IMR-90 (cell line): ENCODE data around the gene MRPL20. TPM values are rescaled to one million over a fixed set of nuclear protein-coding genes. Genes with fewer than 3 reads are reported as not detected.

ENCODE experiments used
- polyA plus RNA-seq, 3 experiments: library from polyadenylated mRNA; depleted of rRNA; stranded (reverse); fragments of >200 nt; gene quantifications; 2 replicates each; pipeline ENCODE4 v1.2.3, GENCODE V29; 2012; ENCODE audit warnings: low replicate concordance in 1 of 3
- total RNA-seq: library from RNA; depleted of rRNA; stranded (reverse); fragments of >200 nt; gene quantifications from 2 replicates; pipeline ENCODE4 v1.2.3, GENCODE V29; 2012; rRNA removed

MRPL20 gene
- total and polyA plus RNA-seq, 2 of the 4 experiments (the other 2 are of a cell fraction) = 141 to 157 TPM

Other genes starting within 250 kb of the MRPL20 start
- not detected in 2 replicates for gene TTLL10, start 233.4 kb downstream of the MRPL20 start, total RNA-seq
- not detected in 2 replicates for gene TTLL10, start 233.4 kb downstream of the MRPL20 start, polyA plus RNA-seq (2012; rRNA removed)
- 0.18 TPM in 1 of 2 replicates, not detected in the other for gene TNFRSF18, start 200.7 kb downstream of the MRPL20 start, total RNA-seq
- gene TNFRSF18, start 200.7 kb downstream of the MRPL20 start, polyA plus RNA-seq (2012; rRNA removed) = 1.0 and 1.2 TPM in 2 replicates
- not detected in 2 replicates for gene TNFRSF4, start 193.1 kb downstream of the MRPL20 start, total RNA-seq
- gene TNFRSF4, start 193.1 kb downstream of the MRPL20 start, polyA plus RNA-seq (2012; rRNA removed) = 0.15 and 0.44 TPM in 2 replicates
- gene SDF4, start 175.3 kb downstream of the MRPL20 start, total RNA-seq = 57.0 and 69.4 TPM in 2 replicates
- 250 and 252 TPM in 2 replicates for gene SDF4, start 175.3 kb downstream of the MRPL20 start, polyA plus RNA-seq (2012; rRNA removed)
- gene B3GALT6, start 175.1 kb downstream of the MRPL20 start, total RNA-seq = 12.2 and 18.3 TPM in 2 replicates
- 23.0 and 29.2 TPM in 2 replicates for gene B3GALT6, start 175.1 kb downstream of the MRPL20 start, polyA plus RNA-seq (2012; rRNA removed)
- 0.36 TPM in 1 of 2 replicates, not detected in the other for gene C1QTNF12, start 160.6 kb downstream of the MRPL20 start, total RNA-seq
- 1.1 and 2.6 TPM in 2 replicates for gene C1QTNF12, start 160.6 kb downstream of the MRPL20 start, polyA plus RNA-seq (2012; rRNA removed)
- 20.3 and 20.6 TPM in 2 replicates for gene UBE2J2, start 133.4 kb downstream of the MRPL20 start, total RNA-seq
- 62.3 and 67.5 TPM in 2 replicates for gene UBE2J2, start 133.4 kb downstream of the MRPL20 start, polyA plus RNA-seq (2012; rRNA removed)
- 0.18 and 0.28 TPM in 2 replicates for gene SCNN1D, start 126.9 kb downstream of the MRPL20 start, total RNA-seq
- 3.7 and 4.4 TPM in 2 replicates for gene SCNN1D, start 126.9 kb downstream of the MRPL20 start, polyA plus RNA-seq (2012; rRNA removed)
- 13.3 and 15.3 TPM in 2 replicates for gene ACAP3, start 99.4 kb downstream of the MRPL20 start, total RNA-seq
- 58.2 and 75.2 TPM in 2 replicates for gene ACAP3, start 99.4 kb downstream of the MRPL20 start, polyA plus RNA-seq (2012; rRNA removed)
- gene PUSL1, start 98.7 kb downstream of the MRPL20 start, total RNA-seq = 10.9 and 13.3 TPM in 2 replicates
- 33.0 and 43.6 TPM in 2 replicates for gene PUSL1, start 98.7 kb downstream of the MRPL20 start, polyA plus RNA-seq (2012; rRNA removed)
- gene INTS11, start 82.6 kb downstream of the MRPL20 start, total RNA-seq = 52.5 and 56.1 TPM in 2 replicates
- 123 and 134 TPM in 2 replicates for gene INTS11, start 82.6 kb downstream of the MRPL20 start, polyA plus RNA-seq (2012; rRNA removed)
- gene CPTP, start 82.5 kb downstream of the MRPL20 start, total RNA-seq = 2.7 and 3.1 TPM in 2 replicates
- gene CPTP, start 82.5 kb downstream of the MRPL20 start, polyA plus RNA-seq (2012; rRNA removed) = 12.1 and 15.4 TPM in 2 replicates
- gene TAS1R3, start 76.0 kb downstream of the MRPL20 start, total RNA-seq = under 0.01 TPM in 1 of 2 replicates, not detected in the other
- gene TAS1R3, start 76.0 kb downstream of the MRPL20 start, polyA plus RNA-seq (2012; rRNA removed) = 0.05 and 0.06 TPM in 2 replicates
- gene DVL1, start 57.9 kb downstream of the MRPL20 start, total RNA-seq = 27.2 and 27.5 TPM in 2 replicates
- 35.9 and 47.6 TPM in 2 replicates for gene DVL1, start 57.9 kb downstream of the MRPL20 start, polyA plus RNA-seq (2012; rRNA removed)
- gene MXRA8, start 48.7 kb downstream of the MRPL20 start, total RNA-seq = 92.5 and 97.8 TPM in 2 replicates
- 469 and 502 TPM in 2 replicates for gene MXRA8, start 48.7 kb downstream of the MRPL20 start, polyA plus RNA-seq (2012; rRNA removed)
- 45.7 and 63.0 TPM in 2 replicates for gene AURKAIP1, start 32.1 kb downstream of the MRPL20 start, total RNA-seq
- 107 and 129 TPM in 2 replicates for gene AURKAIP1, start 32.1 kb downstream of the MRPL20 start, polyA plus RNA-seq (2012; rRNA removed)
- 53.9 and 61.1 TPM in 2 replicates for gene CCNL2, start 8.0 kb downstream of the MRPL20 start, total RNA-seq
- gene CCNL2, start 8.0 kb downstream of the MRPL20 start, polyA plus RNA-seq (2012; rRNA removed) = 209 and 239 TPM in 2 replicates
- gene ANKRD65, start 14.0 kb upstream of the MRPL20 start, total RNA-seq = under 0.01 TPM in 1 of 2 replicates, not detected in the other
- 0.09 and 0.11 TPM in 2 replicates for gene ANKRD65, start 14.0 kb upstream of the MRPL20 start, polyA plus RNA-seq (2012; rRNA removed)
- 0.83 and 1.1 TPM in 2 replicates for gene VWA1, start 28.4 kb upstream of the MRPL20 start, total RNA-seq
- 6.1 and 9.2 TPM in 2 replicates for gene VWA1, start 28.4 kb upstream of the MRPL20 start, polyA plus RNA-seq (2012; rRNA removed)
- gene ATAD3C, start 42.4 kb upstream of the MRPL20 start, total RNA-seq = not detected in 2 replicates
- not detected in 2 replicates for gene ATAD3C, start 42.4 kb upstream of the MRPL20 start, polyA plus RNA-seq (2012; rRNA removed)
- gene ATAD3B, start 64.5 kb upstream of the MRPL20 start, total RNA-seq = 13.8 and 28.6 TPM in 2 replicates
- 29.0 and 38.7 TPM in 2 replicates for gene ATAD3B, start 64.5 kb upstream of the MRPL20 start, polyA plus RNA-seq (2012; rRNA removed)
- gene ATAD3A, start 104.9 kb upstream of the MRPL20 start, total RNA-seq = 26.1 and 27.2 TPM in 2 replicates
- 33.9 and 34.0 TPM in 2 replicates for gene ATAD3A, start 104.9 kb upstream of the MRPL20 start, polyA plus RNA-seq (2012; rRNA removed)
- gene TMEM240, start 133.3 kb upstream of the MRPL20 start, total RNA-seq = 1.1 and 1.6 TPM in 2 replicates
- 7.6 and 10.2 TPM in 2 replicates for gene TMEM240, start 133.3 kb upstream of the MRPL20 start, polyA plus RNA-seq (2012; rRNA removed)
- gene SSU72, start 167.6 kb upstream of the MRPL20 start, total RNA-seq = 33.7 and 43.3 TPM in 2 replicates
- 88.4 and 94.0 TPM in 2 replicates for gene SSU72, start 167.6 kb upstream of the MRPL20 start, polyA plus RNA-seq (2012; rRNA removed)
- 0.28 and 0.36 TPM in 2 replicates for gene FNDC10, start 192.8 kb upstream of the MRPL20 start, total RNA-seq
- 5.8 and 7.6 TPM in 2 replicates for gene FNDC10, start 192.8 kb upstream of the MRPL20 start, polyA plus RNA-seq (2012; rRNA removed)
- 17.2 and 18.1 TPM in 2 replicates for gene MIB2, start 208.2 kb upstream of the MRPL20 start, total RNA-seq
- gene MIB2, start 208.2 kb upstream of the MRPL20 start, polyA plus RNA-seq (2012; rRNA removed) = 47.8 and 58.0 TPM in 2 replicates
- 1.1 and 1.4 TPM in 2 replicates for gene MMP23B, start 224.9 kb upstream of the MRPL20 start, total RNA-seq
- 5.4 and 9.1 TPM in 2 replicates for gene MMP23B, start 224.9 kb upstream of the MRPL20 start, polyA plus RNA-seq (2012; rRNA removed)